ENCODE measurements around the gene UBP1. TPM values are rescaled to one million over a fixed set of nuclear protein-coding genes. Genes with fewer than 3 reads are reported as not detected.
"Not testable (repeated sequence)": the region's sequence is repeated elsewhere in the genome, so short reads cannot be mapped to it uniquely, and the experiment has no call there.

The UBP1 gene
- total RNA-seq, 1 experiment from 2014 or later: 106 TPM

DNA sequence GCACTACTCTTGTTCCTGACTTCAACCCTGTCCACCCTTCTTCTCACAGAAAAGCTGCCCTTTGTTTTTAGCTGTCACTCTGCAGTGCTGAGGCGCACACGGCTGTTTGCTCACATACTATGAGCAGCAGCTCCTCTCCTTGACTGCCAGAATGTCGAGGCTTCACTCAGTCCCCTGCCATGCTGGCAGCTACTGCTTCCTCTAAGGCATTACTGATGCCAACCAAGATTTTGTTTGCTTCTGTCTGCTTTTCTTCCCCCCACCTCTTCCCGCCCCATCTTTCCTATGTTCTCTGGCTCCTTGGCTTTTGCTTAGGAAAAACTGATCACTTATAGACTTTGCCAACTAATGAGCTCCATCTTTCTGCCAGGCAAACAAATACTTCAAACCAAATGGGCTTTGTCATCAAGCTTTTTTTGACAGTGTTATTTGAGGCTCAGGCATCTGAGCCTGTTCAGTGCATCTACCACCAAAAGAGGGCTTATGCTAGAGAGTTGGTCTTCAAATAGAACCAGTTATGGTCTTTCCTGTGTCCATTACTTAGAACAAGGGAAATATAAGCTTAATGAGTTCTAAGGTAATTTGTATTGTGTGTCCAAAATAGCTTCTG is 81.9 kb downstream of the UBP1 start:
- peak; percentile 69 for DNase-seq (ENCODE audit: low spot score)
- in situ Hi-C loops (cut with HindIII; ENCODE audit: low sequenced_read_pairs): no loop called here

- in situ Hi-C loops (cut with HindIII; ENCODE audit: low sequenced_read_pairs): no loop called here
- DNase-seq (ENCODE audit: low spot score): no peak
Observed at GRCh38 chr3:33355611-33356010, 84.6 kb downstream of the UBP1 start.

DNA sequence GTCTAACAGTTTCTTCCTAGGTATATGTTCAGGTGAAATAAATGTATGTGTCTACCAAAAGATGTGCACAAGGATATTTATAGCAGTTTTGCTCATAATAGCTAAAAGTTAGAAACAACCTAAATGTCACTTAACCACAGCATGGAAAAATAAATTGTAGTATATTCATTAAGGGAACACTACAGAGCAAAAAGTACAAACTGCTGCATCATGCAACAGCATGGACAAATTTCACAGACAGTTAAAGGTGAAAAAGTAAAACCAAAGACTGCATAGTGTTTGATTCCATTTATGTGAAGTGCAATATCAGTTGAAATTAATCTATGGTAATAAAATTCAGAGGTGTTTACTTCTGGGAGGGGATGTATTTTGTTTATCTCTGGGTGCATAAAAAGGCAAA is 100.4 kb downstream of the UBP1 start:
- in situ Hi-C loops (cut with HindIII; ENCODE audit: low sequenced_read_pairs): no loop called here
- no peak for DNase-seq (ENCODE audit: low spot score)

DNA sequence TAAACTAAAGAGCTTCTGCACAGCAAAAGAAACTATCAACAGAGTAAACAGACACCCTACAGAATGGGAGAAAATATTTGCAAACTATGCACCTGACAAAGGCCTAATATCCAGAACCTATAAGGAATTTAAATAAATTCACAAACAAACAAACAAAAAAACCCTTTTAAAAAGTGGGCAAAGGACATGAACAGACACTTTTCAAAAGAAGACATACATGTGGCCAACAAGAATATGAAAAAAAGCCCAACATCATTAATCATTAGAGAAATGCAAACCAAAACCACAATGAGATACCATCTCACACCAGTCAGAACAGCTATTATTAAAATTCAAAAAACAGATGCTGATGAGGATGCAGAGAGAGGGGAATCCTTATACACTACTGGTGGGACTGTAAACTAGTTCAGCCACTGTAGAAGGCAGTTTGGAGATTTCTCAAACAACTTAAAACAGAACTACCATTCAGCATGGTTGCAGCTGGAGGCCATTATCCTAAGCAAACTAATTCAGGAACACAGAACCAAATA is 101.2 kb downstream of the UBP1 start:
- in situ Hi-C loops (cut with HindIII; ENCODE audit: low sequenced_read_pairs): not testable (repeated sequence)

More for the DNA sequence above, 101.2 kb downstream of the UBP1 start:
- not testable (repeated sequence) for DNase-seq (ENCODE audit: low spot score)

Other genes with a start within 250 kb of the UBP1 start
- gene SUSD5, start 221.6 kb downstream of the UBP1 start, total RNA-seq (2014; rRNA removed; shearing (Covaris generic)): 9.2 and 16.6 TPM in 2 replicates
- gene FBXL2, start 163.0 kb downstream of the UBP1 start, total RNA-seq (2014; rRNA removed; shearing (Covaris generic)): 18.5 and 23.2 TPM in 2 replicates

Data from G401 (cell line).